Right atrium auricular region (tissue), 2 donors: ENCODE measurements around the gene C17orf107. TPM values are rescaled to one million over a fixed set of nuclear protein-coding genes. Genes with fewer than 3 reads are reported as not detected.

Experiments used
- DNase-seq: peaks from one replicate; pipeline ENCODE4 v3.0.0-alpha.2; 2019; ENCODE audit warnings: low spot score
- H3K27ac ChIP-seq, 2 donors: fragments of 200-600 bp; sonication (generic); 1 replicate in 1 of 2; 2 replicates in 1 of 2; pipeline ENCODE4 v1.5.1; 2016 to 2019
- H3K27me3 ChIP-seq, 2 donors: fragments of 200-600 bp; sonication (generic); one replicate each; pipeline versions ENCODE4 v1.5.1 to v1.6.0; 2017 to 2019
- H3K36me3 ChIP-seq: fragments of 200-600 bp; sonication (generic); one replicate; pipeline ENCODE4 v1.5.1; 2016
- H3K4me1 ChIP-seq, 2 donors: fragments of 200-600 bp; sonication (generic); one replicate each; pipeline versions ENCODE4 v1.5.1 to v1.6.0; 2017 to 2019
- H3K4me3 ChIP-seq, 2 donors: fragments of 200-600 bp; sonication (generic); 1 replicate in 1 of 2; 2 replicates in 1 of 2; pipeline ENCODE4 v1.5.1; 2017 to 2019; ENCODE audit warnings: mild to moderate bottlenecking in 1 of 2, moderate library complexity in 1 of 2
- H3K9me3 ChIP-seq, 2 donors: fragments of 200-600 bp; sonication (generic); one replicate each; pipeline ENCODE4 v1.5.1; 2019
- total RNA-seq, 2 donors: library from RNA; depleted of rRNA; stranded (reverse); fragments of >200 nt; gene quantifications; one replicate each; pipeline ENCODE4 v1.1.0, GENCODE V29; 2016
- TF ChIP-seq, protein P1 (sequence below), 2 donors: fragments of 200-600 bp; sonication (generic); IDR thresholded peaks; one replicate each; pipeline ENCODE4 v1.5.1; 2019; ENCODE audit warnings: antibody characterized with exemption in 2 of 2

Gene C17orf107
- total RNA-seq, result 1 to 10 TPM; 1.7 to 4.2 TPM

- Histone ChIP-seq H3K9me3 (no peaks in the 10 kb centered on the region), H3K4me1 (peaks cover 0 to 54% of the 10 kb centered on the region in 2 donors), H3K4me3 (peak within 1 kb of the TSS; percentile 42 to 53), H3K27ac (peak within 1 kb of the TSS; percentile 46 to 82), H3K36me3 (peaks cover 31% of the 10 kb centered on the region), H3K27me3 (no peaks in the 10 kb centered on the region)
- TF ChIP-seq, protein P1, sequence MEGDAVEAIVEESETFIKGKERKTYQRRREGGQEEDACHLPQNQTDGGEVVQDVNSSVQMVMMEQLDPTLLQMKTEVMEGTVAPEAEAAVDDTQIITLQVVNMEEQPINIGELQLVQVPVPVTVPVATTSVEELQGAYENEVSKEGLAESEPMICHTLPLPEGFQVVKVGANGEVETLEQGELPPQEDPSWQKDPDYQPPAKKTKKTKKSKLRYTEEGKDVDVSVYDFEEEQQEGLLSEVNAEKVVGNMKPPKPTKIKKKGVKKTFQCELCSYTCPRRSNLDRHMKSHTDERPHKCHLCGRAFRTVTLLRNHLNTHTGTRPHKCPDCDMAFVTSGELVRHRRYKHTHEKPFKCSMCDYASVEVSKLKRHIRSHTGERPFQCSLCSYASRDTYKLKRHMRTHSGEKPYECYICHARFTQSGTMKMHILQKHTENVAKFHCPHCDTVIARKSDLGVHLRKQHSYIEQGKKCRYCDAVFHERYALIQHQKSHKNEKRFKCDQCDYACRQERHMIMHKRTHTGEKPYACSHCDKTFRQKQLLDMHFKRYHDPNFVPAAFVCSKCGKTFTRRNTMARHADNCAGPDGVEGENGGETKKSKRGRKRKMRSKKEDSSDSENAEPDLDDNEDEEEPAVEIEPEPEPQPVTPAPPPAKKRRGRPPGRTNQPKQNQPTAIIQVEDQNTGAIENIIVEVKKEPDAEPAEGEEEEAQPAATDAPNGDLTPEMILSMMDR (IDR thresholded peaks at IDR 0.05), result peak in 1 of 2 donors; percentile 10
- DNase-seq, result peak; percentile 88
Observed at GRCh38 chr17:4899341-4900230, at the start of gene C17orf107. TSS of gene C17orf107 (plus strand) at chr17:4899536. CDS start at chr17:4899763, 227 bp downstream.

- no peaks in the 10 kb centered on the region for H3K27me3 ChIP-seq
- no peaks in the 10 kb centered on the region for H3K9me3 ChIP-seq
- no peaks in the 10 kb centered on the region for H3K36me3 ChIP-seq
- H3K27ac ChIP-seq, result peak overlapping the region in 1 of 2 donors; percentile 3
- peaks cover 0 to 17% of the 10 kb centered on the region in 2 donors for H3K4me1 ChIP-seq
- no peak overlapping the region for H3K4me3 ChIP-seq
- TF ChIP-seq, protein P1 (IDR thresholded peaks at IDR 0.05), result no peak
- no peak for DNase-seq
Observed at GRCh38 chr17:4850246-4850645, 49.1 kb upstream of the C17orf107 start.

- TF ChIP-seq, protein P1 (IDR thresholded peaks at IDR 0.05), result no peak
- H3K36me3 ChIP-seq, result no peaks in the 10 kb centered on the region
- no peaks in the 10 kb centered on the region for H3K27me3 ChIP-seq
- H3K4me3 ChIP-seq, result no peak overlapping the region
- peaks cover 0 to 19% of the 10 kb centered on the region in 2 donors for H3K4me1 ChIP-seq
- DNase-seq, result no peak
- H3K27ac ChIP-seq, result no peak overlapping the region
- H3K9me3 ChIP-seq, result no peaks in the 10 kb centered on the region
Observed at GRCh38 chr17:4851084-4851483, 48.3 kb upstream of the C17orf107 start.

DNA sequence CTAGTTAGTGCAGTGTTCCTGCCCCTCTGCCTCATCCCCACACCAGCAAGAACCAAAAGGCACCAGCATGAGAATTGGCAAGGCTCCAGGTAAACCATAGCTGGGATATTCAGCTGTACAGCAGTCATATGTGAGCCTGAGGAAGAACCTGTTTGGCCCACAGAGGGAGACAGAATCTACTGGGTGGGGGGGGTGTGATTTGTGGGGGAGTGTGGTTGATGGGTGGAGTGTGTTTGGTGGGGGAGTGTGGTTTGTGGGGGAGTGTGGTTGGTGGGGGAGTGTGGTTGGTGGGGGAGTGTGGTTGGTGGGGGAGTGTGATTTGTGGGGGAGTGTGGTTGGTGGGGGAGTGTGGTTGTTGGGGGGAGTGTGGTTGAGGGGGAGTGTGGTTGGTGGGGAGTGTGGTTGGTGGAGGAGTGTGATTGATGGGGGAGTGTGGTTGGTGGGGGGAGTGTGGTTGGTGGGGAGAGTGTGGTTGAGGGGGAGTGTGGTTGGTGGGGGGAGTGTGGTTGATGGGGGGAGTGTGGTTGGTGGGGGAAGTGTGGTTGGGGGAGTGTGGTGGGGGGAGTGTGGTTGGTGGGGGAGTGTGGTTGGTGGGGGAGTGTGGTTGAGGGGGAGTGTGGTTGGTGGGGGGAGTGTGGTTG, 46.6 kb upstream of the C17orf107 start:
- no peak overlapping the region for H3K4me3 ChIP-seq
- H3K36me3 ChIP-seq, result no peaks in the 10 kb centered on the region
- H3K4me1 ChIP-seq, result peaks cover 0 to 31% of the 10 kb centered on the region in 2 donors
- TF ChIP-seq, protein P1 (IDR thresholded peaks at IDR 0.05), result no peak
- DNase-seq, result no peak
- H3K27ac ChIP-seq, result no peak overlapping the region
- no peaks in the 10 kb centered on the region for H3K27me3 ChIP-seq
- no peaks in the 10 kb centered on the region for H3K9me3 ChIP-seq

DNA sequence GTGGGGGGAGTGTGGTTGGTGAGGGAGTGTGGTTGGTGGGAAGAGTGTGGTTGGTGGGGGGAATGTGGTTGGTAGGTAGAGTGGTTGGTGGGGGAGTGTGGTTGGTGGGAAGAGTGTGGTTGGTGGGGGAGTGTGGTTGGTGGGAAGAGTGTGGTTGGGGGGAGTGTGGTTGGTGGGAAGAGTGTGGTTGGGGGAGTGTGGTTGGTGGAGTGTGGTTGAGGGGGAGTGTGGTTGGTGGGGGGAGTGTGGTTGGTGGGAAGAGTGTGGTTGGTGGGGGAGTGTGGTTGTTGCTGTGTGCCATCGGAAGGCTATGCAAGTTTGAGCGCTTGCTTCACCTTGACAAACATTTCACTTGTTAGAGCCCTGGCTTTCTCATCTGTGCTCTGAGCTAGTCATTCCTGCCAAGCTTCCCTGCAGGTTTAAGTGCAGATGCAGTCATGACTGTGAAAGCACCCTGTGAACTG, 46.1 kb upstream of the C17orf107 start:
- Histone ChIP-seq H3K36me3 (no peaks in the 10 kb centered on the region), H3K9me3 (no peaks in the 10 kb centered on the region), H3K4me3 (no peak overlapping the region), H3K4me1 (peaks cover 0 to 31% of the 10 kb centered on the region in 2 donors), H3K27me3 (no peaks in the 10 kb centered on the region), H3K27ac (no peak overlapping the region)
- TF ChIP-seq, protein P1 (IDR thresholded peaks at IDR 0.05), result no peak
- DNase-seq, result no peak
